Hematopoietic multipotent progenitor cell treated with erythropoietin and hydrocortisone succinate and interleukin-3 and kit ligand, for 4 days (in vitro differentiated cells): ENCODE results near the gene KDM7A.
A peak's percentile ranks its signal among the peaks of the same experiment; 100 is the strongest.
"Not testable (repeated sequence)": the region's sequence is repeated elsewhere in the genome, so short reads cannot be mapped to it uniquely, and the experiment has no call there.

ENCODE experiments used
- DNase-seq: peaks from one replicate; pipeline ENCODE4 v3.0.0-alpha.2; 2015

KDM7A gene

GRCh38 chr7:140176811-140177702, at the start of gene KDM7A:
KDM7A (minus strand) TSS chr7:140176983; CDS start chr7:140176937, 46 bp downstream.
- DNase-seq: peak; percentile 94

GRCh38 chr7:140225562-140226249, 48.9 kb upstream of the KDM7A start:
- no peak for DNase-seq

GRCh38 chr7:140223515-140224221, 46.9 kb upstream of the KDM7A start:
- DNase-seq: peak; percentile 61

DNA sequence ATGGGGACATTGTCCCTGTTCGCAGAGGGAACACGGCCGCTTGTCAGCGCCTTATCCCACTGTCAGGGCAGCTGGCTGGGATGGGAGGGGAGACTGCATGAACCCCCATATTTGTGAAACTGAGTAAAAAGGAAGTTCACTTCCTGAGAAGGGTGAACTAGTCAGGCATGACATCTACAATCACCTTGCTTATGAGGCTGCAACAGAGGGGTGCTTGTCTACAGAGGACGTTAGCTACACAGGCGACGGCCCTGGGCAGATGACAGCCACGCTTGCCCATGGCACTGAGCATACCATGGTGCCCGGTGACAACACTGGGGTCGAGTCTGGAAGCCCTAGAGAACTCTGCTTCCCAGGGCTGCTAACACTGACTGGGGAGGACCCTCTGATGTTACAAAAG, 46.0 kb upstream of the KDM7A start:
- no peak for DNase-seq

GRCh38 chr7:140219672-140220524, 43.1 kb upstream of the KDM7A start:
- no peak for DNase-seq

DNA sequence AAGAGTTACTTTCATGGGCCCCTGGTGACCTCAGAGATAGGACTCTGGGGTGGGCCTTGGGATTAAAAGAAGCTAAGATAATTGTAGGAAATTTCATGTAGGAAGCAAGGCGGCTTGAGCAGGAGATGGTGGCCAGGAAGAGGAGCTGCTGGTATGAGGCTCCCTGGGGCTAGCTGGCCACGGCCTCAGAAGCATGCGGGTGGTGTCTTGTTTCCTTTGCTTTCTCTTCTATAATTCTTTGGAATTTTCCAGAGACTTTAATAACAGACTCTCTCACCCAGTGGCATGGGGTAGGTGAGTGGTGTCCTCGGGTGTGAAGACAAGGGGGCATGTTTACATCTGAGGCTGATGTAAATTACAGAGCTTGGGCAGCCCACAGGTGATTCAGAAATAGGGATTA, 41.9 kb upstream of the KDM7A start:
- no peak for DNase-seq

DNA sequence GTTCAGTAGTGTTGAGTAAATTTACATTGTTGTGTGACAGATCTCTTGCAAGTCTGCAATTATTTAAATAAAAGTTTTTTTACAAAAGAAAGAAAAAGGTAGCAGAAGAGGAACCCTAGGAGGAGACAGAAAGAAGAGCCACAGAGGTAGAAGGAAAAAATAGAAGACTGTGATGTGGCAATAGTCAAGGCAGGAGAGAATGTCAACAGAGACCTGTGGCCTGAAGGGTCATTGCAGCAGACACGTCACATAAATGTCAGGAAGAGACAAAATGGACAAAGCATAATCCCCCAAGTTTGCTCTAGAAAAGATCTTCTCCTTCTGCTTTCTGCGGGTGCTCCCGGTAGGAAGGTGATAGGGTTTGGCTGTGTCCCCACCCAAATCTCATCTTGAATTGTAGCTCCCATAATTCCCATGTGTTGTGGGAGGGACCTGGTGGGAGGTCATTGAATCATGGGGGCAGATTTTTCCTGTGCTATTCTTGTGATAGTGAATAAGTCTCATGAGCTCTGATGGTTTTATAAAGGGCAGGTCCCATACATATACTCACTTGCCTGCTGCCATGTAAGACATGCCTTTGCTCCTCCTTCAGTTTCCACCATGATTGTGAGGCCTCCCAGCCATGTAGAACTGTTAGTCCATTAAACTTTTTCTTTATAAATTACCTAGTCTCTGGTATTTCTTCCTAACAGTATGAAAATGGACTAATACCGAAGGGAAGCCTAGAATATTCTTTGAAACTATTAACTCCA, 41.1 kb upstream of the KDM7A start:
- no peak for DNase-seq

- DNase-seq: no peak
These were observed 38.5 kb upstream of the KDM7A start for GRCh38 chr7:140215281-140215680.

DNA sequence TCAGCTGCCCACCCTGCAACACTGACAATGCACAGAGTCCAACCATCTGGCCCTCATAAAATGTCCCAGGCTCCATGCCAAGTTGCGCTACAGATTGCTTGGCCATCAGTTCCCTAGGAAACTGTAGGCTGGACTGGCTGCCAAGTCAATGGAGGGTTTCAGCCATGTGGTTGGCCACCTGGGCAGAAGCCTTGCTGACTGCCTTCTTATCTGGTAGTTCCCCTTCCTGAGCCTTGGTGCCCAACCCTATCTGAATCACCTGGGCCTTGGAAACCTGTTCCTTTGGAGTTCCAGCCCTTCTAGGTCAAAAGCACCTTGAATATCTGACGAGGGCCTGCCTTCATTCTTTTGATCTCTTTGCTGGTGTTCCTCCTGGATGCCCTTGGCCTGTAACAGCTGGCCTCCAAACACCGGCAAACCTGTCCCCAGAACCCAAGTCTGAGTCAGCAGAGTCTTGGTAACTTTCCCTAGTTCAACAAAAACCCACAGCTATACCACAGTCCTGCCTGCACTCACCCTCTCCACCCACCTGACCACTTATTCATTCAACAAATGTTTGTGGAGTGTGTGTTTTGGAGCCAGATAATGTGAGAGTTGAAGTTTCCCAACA, 37.4 kb upstream of the KDM7A start:
- no peak for DNase-seq

- DNase-seq: no peak
These were observed 36.9 kb upstream of the KDM7A start for GRCh38 chr7:140213684-140214074.

DNA sequence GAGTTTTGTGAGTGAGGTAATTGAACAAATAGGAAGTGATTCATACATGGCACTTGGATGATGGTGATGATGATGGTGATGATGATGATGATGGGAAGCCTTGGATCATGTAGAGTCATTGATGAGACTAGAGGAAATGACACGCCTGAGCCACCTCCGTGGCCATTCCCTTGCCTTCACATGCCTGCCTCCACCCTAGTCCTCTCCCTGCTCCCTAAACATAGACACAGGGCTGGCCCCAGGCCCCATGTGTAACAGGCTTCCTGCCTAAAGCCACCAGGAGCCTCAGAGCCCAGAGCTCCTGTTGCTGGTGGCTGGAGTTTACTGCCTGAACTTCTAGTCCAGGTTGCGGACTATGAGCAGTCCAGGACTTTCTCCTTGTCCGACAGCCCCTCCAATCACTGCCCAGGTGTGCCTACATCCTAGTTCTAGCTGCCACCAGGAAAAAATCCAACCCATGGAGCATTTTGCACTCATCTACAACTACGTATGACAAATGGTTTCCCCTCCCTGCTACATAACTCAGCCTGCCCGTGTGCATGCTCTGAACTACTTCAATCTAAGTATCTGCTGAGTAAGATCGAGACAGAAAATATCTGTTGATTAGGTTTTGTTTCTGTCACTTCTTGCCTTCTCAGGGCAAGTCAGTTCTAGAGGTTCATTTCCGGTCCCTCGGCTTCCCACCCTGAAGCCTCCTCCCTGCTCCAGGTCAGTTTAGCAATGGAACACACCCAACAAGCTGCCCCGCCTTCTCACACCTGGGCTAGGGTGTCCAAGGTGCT, 35.5 kb upstream of the KDM7A start:
- DNase-seq: no peak

- DNase-seq: no peak
These were observed 34.9 kb upstream of the KDM7A start for GRCh38 chr7:140211698-140212097.

DNA sequence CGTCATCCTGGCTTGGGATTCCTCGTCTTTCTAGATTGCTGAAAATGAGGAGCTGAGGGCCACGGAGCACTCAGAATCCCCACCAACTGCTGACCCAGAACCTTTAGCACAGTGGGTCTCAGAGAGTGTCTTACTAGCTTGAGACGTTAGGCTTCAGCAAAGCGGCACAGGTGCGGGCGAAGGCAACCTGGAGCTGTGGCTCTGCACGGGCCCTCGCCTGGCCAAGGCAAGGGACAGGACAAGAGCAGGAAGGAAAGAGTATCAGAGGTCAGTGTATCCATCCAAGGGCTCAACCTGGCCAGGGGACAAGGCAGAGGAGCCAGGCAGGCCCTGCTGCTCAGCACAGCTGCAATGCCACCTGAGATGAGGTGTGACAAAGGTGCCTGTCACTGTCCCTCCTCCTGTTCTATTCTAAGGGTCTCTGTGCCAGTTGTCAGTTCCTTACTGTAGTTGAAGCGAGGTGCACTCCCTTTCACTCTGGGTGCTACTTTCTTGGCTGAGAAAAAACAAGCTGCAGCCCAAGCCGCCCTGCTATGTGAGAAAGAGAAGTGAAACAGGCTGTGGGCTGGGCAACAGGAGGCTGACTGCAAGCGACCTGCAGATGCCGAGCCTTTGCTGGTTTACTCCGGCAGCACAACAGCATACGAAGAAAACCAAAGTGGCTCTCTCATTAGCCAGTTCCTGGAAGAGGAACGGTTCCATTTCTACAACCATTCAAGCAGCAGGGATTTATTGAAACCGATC, 33.3 kb upstream of the KDM7A start:
- no peak for DNase-seq

DNA sequence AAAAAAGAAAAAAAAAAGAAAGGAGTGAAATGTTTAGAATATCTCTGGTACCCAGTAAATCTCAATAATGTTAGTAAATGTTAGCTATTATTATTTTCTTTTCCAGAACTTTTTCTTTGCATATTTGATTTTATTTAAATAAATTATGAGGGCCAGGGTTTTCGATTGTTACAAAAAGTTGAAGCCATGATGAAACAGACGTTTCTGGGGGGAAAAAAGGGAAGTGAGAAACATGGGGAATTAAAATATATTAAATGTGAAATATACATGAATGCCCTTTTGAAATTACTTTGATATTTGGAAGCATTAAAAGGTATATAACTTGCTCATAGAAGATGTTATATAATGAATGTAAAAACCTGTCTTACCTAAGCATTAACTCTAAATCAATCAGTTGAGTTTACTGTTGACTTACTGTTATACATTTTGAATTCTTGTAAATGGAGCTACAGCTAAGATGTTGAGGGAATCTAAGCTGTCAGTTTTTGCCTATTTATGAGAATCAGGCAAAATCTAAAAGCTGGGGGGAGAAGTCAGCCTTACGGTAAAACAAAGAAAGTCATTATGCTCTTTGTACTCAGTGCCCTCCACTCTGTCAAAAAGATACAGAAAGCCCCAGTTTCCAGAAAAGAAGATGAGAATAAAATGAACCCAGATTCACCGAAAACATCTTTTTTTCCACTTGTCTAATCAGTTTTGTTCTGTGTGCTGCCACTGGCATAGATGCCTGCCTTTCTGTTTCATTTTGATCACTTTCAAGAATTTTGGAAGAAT, 30.0 kb upstream of the KDM7A start:
- DNase-seq: no peak

DNA sequence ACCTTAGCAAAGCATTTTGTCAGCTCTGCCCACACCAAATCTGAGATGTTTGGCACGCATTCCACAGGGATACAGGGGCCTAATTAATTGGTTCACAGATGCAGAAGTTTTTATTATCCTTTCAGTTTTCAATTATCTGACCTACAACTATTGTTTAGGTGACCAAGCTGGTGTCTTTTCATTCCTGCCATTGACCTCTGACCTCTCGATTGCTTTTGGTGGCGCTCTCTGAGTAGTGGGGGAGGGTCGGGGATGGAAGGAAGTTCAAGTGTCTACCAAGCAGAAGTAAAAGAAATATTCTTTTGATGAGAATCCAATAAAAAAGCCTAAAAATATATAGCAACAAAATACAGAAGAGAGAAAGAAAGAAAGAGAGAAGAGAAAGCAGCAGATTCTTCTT, 28.8 kb upstream of the KDM7A start:
- DNase-seq: no peak

- no peak for DNase-seq
These were observed 26.8 kb upstream of the KDM7A start for GRCh38 chr7:140203556-140203955.

- DNase-seq: not testable (repeated sequence)
These were observed 26.2 kb upstream of the KDM7A start for GRCh38 chr7:140202942-140203341.

- no peak for DNase-seq
These were observed 24.6 kb upstream of the KDM7A start for GRCh38 chr7:140201393-140201792.
